ENCODE results near the gene HS3ST5. TPM values are rescaled to one million over a fixed set of nuclear protein-coding genes. Genes with fewer than 3 reads are reported as not detected.

HS3ST5 gene
- total RNA-seq, 4 donors from 2014 or later = not detected

GRCh38 chr6:114075300-114075699 lies 267.5 kb downstream of the HS3ST5 start:
- no peak for DNase-seq (ENCODE audit: low spot score)
- no peak for ATAC-seq (ENCODE audit: low FRiP score)
- no peak for TF ChIP-seq CTCF (IDR thresholded peaks at IDR 0.05)

- no peak for TF ChIP-seq CTCF (IDR thresholded peaks at IDR 0.05)
- ATAC-seq (ENCODE audit: low FRiP score) (no peak), DNase-seq (ENCODE audit: low spot score) (no peak)
Measured at GRCh38 chr6:114068771-114069170, 274.1 kb downstream of the HS3ST5 start.

DNA sequence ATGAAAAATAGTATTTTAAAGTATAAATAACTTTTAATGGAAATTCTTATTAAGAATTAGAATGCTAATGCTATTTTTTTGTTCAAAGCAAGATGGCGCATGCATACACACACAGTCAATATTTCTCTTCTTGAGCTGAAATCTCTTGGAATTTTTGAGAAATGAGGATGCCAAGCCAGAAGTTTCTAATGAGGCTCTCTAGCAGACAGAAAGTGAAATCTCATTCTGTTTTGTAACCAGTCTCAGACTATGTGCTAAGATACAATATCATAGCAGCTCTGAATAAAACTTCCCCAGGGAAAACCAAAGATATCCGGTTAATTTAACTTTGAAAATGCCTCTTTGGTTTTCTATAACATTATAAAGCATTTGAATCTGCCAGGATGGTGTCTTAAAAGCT lies 274.7 kb downstream of the HS3ST5 start:
- TF ChIP-seq CTCF (IDR thresholded peaks at IDR 0.05) = no peak
- DNase-seq (ENCODE audit: low spot score) (no peak), ATAC-seq (ENCODE audit: low FRiP score) (no peak)

- DNase-seq (ENCODE audit: low spot score) (no peak), ATAC-seq (ENCODE audit: low FRiP score) (no peak)
- no peak for TF ChIP-seq CTCF (IDR thresholded peaks at IDR 0.05)
Measured at GRCh38 chr6:114064862-114065261, 278.0 kb downstream of the HS3ST5 start.

GRCh38 chr6:114063956-114064355 lies 278.9 kb downstream of the HS3ST5 start:
- ATAC-seq (ENCODE audit: low FRiP score) = no peak
- no peak for DNase-seq (ENCODE audit: low spot score)
- TF ChIP-seq CTCF (IDR thresholded peaks at IDR 0.05) = no peak

GRCh38 chr6:114062199-114062598 lies 280.6 kb downstream of the HS3ST5 start:
- no peak for TF ChIP-seq CTCF (IDR thresholded peaks at IDR 0.05)
- ATAC-seq (ENCODE audit: low FRiP score) (no peak), DNase-seq (ENCODE audit: low spot score) (no peak)

GRCh38 chr6:114061741-114062140 lies 281.1 kb downstream of the HS3ST5 start:
- TF ChIP-seq CTCF (IDR thresholded peaks at IDR 0.05) = no peak
- ATAC-seq (ENCODE audit: low FRiP score) (no peak), DNase-seq (ENCODE audit: low spot score) (no peak)

Data from omental fat pad (tissue), 4 donors.